ENCODE results near the gene MC1R.

The MC1R gene

DNA sequence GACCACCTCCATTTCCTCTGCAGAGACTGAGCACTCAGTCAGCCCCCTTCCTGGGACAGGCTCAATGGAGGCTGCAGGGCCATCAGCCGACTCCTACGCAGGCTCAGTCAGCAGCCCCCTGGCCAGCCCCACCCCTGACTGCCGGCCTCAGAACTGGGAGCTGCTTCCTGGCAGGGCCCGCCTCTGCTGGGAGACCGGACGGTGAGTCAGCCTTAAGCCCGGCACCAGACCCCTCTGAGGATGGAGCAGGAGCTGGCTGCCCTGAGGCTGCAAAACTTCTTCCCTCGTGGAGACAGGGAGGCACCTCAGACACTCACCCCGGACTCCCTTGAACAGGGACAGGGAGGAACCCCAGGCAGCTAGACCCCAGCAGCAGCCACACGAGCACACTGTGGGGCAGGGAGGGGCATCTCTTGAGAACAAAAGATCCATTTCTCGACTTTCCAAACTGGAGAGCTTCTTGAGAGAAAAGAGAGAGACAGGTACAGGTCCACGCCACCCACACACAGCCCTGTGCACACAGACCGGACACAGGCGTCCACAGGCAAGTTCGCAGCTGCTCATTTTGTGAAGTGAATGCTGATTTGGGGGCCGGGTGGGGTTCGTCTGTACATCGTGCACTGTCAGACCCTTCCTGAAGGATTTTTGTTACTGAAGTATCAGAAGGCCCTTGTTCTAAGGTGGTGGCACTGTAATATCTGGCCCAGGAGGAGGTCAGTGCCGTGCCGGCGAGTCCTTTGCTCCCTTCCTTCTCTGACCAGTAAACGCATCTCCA, 3.2 kb downstream of the MC1R start:
- H3K4me3 ChIP-seq (replicated peaks; ENCODE audit: low read depth, low read length), result peak overlapping the region; percentile 77
- TF ChIP-seq, protein P1, sequence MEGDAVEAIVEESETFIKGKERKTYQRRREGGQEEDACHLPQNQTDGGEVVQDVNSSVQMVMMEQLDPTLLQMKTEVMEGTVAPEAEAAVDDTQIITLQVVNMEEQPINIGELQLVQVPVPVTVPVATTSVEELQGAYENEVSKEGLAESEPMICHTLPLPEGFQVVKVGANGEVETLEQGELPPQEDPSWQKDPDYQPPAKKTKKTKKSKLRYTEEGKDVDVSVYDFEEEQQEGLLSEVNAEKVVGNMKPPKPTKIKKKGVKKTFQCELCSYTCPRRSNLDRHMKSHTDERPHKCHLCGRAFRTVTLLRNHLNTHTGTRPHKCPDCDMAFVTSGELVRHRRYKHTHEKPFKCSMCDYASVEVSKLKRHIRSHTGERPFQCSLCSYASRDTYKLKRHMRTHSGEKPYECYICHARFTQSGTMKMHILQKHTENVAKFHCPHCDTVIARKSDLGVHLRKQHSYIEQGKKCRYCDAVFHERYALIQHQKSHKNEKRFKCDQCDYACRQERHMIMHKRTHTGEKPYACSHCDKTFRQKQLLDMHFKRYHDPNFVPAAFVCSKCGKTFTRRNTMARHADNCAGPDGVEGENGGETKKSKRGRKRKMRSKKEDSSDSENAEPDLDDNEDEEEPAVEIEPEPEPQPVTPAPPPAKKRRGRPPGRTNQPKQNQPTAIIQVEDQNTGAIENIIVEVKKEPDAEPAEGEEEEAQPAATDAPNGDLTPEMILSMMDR (IDR thresholded peaks at IDR 0.05; ENCODE audit: low read depth, low read length, missing control alignments), result no peak
- peak; percentile 82 for DNase-seq (ENCODE audit: extremely low read depth, low read depth)

DNA sequence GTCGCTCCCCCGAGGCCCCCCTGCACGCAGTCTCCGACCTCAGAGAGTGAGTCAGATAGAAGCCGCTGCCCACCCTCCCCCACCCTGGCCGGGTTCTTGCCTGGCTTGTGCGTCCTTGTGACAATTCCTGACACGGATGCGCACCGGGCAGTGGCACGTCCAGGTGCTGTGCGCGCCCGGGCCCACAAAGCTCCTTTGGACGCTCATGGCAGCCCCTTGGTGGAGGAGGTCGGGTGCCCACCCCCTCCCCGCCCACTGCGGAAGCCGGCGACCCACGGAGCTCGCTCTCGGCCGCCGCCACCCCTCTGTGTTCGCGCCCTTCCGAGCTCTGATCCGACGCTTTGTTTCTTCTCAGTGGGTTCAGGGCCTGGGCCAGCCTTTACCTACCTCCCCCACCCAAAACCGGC, 3.8 kb downstream of the MC1R start:
- TF ChIP-seq, protein P1 (IDR thresholded peaks at IDR 0.05; ENCODE audit: low read depth, low read length, missing control alignments), result no peak
- H3K4me3 ChIP-seq (replicated peaks; ENCODE audit: low read depth, low read length), result peak overlapping the region; percentile 77
- peak; percentile 83 for DNase-seq (ENCODE audit: extremely low read depth, low read depth)

DNA sequence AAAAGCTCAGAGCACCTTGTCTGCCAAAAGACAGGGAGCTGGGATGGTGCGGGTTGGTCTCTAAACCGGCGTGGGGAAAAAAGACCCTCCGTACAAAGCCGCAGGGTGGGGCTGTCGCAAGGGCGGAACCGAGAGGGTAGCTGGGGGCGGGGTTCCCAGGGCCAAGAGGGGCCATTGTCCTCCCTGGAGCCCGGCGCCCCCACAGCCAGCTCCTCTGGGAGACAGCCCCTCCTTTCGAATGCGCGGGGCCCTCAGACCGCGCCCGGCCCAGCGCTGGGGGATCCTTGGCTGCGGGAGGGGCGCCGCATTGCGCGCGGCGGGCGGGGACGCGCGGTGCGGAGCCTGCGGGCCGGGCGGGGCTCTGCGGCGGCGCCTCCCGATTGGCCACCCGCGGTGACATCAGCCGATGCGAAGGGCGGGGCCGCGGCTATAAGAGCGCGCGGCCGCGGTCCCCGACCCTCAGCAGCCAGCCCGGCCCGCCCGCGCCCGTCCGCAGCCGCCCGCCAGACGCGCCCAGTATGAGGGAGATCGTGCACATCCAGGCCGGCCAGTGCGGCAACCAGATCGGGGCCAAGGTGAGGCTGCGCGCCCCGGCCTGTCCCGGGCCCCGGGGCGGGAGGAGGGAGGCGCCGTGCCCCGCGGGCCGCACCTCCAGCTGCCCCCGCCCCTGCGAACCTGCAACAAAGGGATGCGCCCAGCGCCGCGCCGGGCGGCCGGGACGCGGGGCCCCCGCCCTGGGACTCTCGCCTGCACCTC, 4.4 kb downstream of the MC1R start, which contains the start of gene TUBB3:
TUBB3 (plus strand) TSS at position 459 of the 756 bp plus-strand sequence; CDS start at position 519, 60 bp downstream.
- peak within 1 kb of the TSS; percentile 77 for H3K4me3 ChIP-seq (replicated peaks; ENCODE audit: low read depth, low read length)
- TF ChIP-seq, protein P1 (IDR thresholded peaks at IDR 0.05; ENCODE audit: low read depth, low read length, missing control alignments), result no peak
- DNase-seq (ENCODE audit: extremely low read depth, low read depth), result no peak

DNA sequence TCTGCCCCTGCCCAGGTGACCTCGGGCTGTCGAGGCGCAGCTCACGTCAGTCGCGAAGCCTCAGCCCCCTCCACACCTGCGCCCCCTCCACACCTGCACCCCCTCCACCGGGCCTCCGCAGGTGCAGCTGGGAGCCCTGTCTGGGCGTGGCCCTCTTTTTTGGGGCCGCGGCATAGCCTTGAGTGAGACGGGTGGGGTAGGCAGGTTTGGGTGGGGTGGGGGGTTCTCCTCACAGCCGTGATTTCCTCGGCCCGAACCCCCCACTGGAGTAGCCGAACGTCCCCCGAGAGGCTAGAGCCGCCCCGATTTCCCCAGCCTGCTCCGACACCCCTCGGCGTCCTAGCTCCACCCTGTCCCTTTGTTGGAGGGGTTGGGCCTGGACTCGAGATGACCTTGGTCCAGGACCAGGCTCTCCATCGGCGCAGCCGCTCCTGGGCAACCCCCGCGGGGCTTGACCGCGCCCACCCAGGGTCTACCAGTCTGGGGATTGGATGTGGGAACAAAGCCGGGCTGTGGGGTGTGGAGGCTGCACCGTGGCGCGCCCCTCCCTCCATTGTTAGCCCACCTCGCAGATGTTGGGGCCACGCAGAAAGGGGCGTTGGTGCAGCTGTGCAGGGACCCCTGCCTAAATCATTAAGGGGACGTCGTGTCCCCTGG, 5.1 kb downstream of the MC1R start:
- TF ChIP-seq, protein P1 (IDR thresholded peaks at IDR 0.05; ENCODE audit: low read depth, low read length, missing control alignments), result no peak
- H3K4me3 ChIP-seq (replicated peaks; ENCODE audit: low read depth, low read length), result peak overlapping the region; percentile 77
- DNase-seq (ENCODE audit: extremely low read depth, low read depth), result no peak

DNA sequence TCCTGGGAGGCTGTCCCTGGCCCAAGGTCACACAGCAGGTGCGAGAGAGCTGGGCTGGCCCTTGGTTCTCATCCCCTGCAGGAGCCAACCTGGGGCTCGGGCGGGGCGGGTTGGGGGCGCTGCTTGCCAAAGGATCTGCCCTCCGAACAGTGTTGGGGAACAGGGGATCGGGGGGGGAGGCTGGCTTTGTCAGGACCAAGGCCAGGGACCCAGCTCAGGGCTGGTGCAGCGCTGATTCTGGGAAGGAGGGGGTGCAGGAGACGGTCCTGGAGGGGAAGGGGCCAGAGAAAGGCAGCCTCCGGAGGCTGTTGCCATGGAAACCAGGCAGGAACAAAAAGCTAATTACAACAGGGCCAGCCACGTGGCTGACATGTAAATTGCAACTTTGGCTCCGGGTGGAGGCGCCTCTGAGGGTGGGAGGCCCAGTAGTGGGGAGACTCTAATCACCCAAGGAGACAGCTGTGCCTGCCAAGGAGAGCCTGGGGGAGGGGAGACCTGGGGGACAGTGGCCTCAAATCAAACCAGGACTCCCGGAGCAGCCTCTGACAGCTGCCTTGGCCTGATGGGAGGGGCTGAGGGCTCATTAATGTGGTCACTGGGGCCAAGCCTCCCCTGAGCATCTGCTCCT, 5.7 kb downstream of the MC1R start:
- TF ChIP-seq, protein P1 (IDR thresholded peaks at IDR 0.05; ENCODE audit: low read depth, low read length, missing control alignments), result no peak
- H3K4me3 ChIP-seq (replicated peaks; ENCODE audit: low read depth, low read length), result peak overlapping the region; percentile 77
- no peak for DNase-seq (ENCODE audit: extremely low read depth, low read depth)

DNA sequence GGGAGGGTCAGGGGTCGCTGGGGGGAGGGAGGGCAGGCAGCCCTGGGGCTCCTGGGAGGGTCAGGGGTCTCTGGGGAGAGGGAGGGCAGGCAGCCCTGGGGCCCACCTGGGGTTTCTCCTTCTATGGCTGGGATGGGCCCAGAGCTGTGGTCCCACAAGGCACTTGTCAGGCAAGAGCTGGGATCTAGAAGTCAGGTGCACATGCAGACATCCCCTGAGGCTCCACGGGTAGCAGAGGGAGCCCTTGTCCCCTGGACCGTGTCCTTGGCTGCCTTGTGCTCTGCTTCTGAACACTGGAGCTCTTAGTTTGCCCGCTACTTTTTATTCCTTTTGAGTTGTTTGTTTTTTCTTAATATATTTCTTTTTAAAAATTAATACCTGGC, 6.3 kb downstream of the MC1R start:
- H3K4me3 ChIP-seq (replicated peaks; ENCODE audit: low read depth, low read length), result peak overlapping the region; percentile 77

More for the DNA sequence above, 6.3 kb downstream of the MC1R start:
- TF ChIP-seq, protein P1 (IDR thresholded peaks at IDR 0.05; ENCODE audit: low read depth, low read length, missing control alignments), result no peak
- DNase-seq (ENCODE audit: extremely low read depth, low read depth), result no peak

All from HFF-Myc (cell line).